SK-N-SH treated with all-trans-retinoic acid at 6 μM for 48 hours (cell line): Measurements from ENCODE around the gene RELL1.

Experiments
- ARNTL ChIP-seq: fragments of 450-650 bp; formaldehyde crosslinking; IDR thresholded peaks from 2 replicates; pipeline ENCODE4 v1.5.0; 2020; ENCODE audit warnings: low read depth, mild to moderate bottlenecking, moderate library complexity, borderline replicate concordance
- GLIS3 ChIP-seq: fragments of 250-450 bp; sonication (Bioruptor Pico); IDR thresholded peaks from 2 replicates; pipeline ENCODE4 v1.5.0; 2020; ENCODE audit warnings: mild to moderate bottlenecking, moderate library complexity
- RARB ChIP-seq: fragments of 250-450 bp; sonication (Bioruptor Pico); IDR thresholded peaks from 2 replicates; pipeline ENCODE4 v1.8.0; 2021; ENCODE audit warnings: mild to moderate bottlenecking, moderate library complexity
- TCF4 ChIP-seq: fragments of 250-450 bp; sonication (Bioruptor Pico); IDR thresholded peaks from 2 replicates; pipeline ENCODE4 v1.8.0; 2021; ENCODE audit warnings: mild to moderate bottlenecking, moderate library complexity, borderline replicate concordance

- TF ChIP-seq ARNTL (CRISPR knock-in tag) (no peak), TCF4 (no peak), RARB (CRISPR knock-in tag) (no peak), GLIS3 (CRISPR knock-in tag) (no peak)
Measured at GRCh38 chr4:37671072-37671471, 15.1 kb downstream of the RELL1 start.
